Skin epidermis (tissue), 12 donors: ENCODE measurements around the gene ACP7.
"Not testable (repeated sequence)": the region's sequence is repeated elsewhere in the genome, so short reads cannot be mapped to it uniquely, and the experiment has no call there.

Experiments
- H3K27ac ChIP-seq, 21 experiments: fragments of 200-600 bp; sonication (generic) in 11 of 21; one replicate each; pipeline ENCODE4 v1.5.0; 2020; ENCODE audit warnings: mild to moderate bottlenecking in 3 of 21, inconsistent platforms in 2 of 21, moderate library complexity in 2 of 21
- H3K4me3 ChIP-seq, 7 experiments: fragments of 200-600 bp; sonication (generic) in 2 of 7; one replicate each; pipeline ENCODE4 v1.5.0; 2020; ENCODE audit warnings: inconsistent platforms in 2 of 7, mild to moderate bottlenecking in 2 of 7, moderate library complexity in 1 of 7

Gene ACP7

GRCh38 chr19:39141929-39142328 is 57.8 kb downstream of the ACP7 start:
- Histone ChIP-seq H3K27ac (no peak overlapping the region), H3K4me3 (no peak overlapping the region)

DNA sequence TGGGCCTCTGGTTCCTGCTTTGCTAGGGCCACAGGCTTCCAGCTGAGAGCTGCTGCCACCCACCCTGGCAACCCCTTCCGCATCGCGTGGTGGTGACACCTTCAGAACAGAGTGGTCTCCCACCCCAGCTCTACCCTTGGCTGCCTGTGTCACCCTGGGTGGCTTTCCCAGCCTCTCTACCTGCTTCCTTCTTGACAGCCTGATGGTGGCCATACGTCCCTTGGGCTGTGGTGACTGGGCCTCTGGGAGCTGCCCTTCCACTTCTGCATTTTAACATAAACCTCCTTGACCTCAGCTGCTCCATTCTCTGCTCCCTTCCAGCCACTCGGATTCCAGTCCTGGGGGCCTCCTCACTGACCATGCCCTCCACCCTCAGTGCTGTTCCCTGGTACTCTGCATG is 58.5 kb downstream of the ACP7 start:
- Histone ChIP-seq H3K4me3 (no peak overlapping the region), H3K27ac (no peak overlapping the region)

DNA sequence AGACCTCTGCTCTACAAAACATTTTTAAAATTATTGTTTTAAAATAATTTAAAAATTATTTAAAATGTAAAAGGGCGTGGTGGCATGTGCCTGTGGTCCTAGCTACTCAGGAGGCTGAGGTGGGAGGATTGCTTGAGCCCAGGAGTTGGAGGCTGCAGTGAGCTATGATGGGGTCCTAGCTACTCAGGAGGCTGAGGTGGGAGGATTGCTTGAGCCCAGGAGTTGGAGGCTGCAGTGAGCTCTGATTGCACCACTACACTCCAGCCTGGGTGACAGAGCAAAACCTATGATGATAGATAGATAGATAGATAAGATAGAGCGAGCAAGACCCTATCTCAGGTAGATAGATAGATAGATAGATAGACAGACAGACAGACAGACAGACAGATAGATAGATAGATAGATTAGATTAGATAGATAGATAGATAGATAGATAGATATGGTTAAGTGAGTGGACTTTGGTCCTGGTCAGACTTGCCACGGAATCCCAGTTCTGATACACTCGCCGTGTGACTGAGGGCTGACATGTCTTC is 59.7 kb downstream of the ACP7 start:
- not testable (repeated sequence) for H3K4me3 ChIP-seq
- peak overlapping the region in 11 of 21 experiments; percentile 0 to 75 (median 43) for H3K27ac ChIP-seq

- Histone ChIP-seq H3K4me3 (no peak overlapping the region), H3K27ac (peak overlapping the region in 16 of 21 experiments; percentile 0 to 75 (median 52))
Observed at GRCh38 chr19:39144290-39145071, 60.3 kb downstream of the ACP7 start.

GRCh38 chr19:39145180-39145953 is 61.2 kb downstream of the ACP7 start:
- H3K4me3 ChIP-seq, result no peak overlapping the region

DNA sequence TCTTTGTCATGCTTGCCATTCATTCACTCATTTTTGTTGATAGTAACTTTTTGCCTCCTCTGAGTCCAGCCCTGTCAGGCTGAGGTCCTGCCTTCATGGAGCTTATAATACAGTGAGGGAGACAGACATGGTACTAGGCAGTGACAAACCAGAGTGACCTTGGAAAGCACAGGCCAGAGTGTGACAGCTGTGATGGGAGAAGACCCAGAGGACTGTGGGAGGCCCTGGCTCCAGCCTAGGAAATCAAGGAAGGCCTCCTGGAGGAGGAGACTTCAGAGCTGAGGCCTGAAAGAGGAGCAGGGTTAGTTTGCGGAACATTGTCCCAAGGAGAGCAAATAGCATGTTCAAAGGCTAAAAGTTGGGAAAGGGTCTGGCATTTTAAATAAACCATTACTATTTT is 61.9 kb downstream of the ACP7 start:
- Histone ChIP-seq H3K4me3 (no peak overlapping the region), H3K27ac (peak overlapping the region in 8 of 21 experiments; percentile 9 to 75 (median 70))

More at GRCh38 chr19:39145180-39145953, 61.2 kb downstream of the ACP7 start:
- H3K27ac ChIP-seq, result peak overlapping the region in 14 of 21 experiments; percentile 9 to 75 (median 58)

DNA sequence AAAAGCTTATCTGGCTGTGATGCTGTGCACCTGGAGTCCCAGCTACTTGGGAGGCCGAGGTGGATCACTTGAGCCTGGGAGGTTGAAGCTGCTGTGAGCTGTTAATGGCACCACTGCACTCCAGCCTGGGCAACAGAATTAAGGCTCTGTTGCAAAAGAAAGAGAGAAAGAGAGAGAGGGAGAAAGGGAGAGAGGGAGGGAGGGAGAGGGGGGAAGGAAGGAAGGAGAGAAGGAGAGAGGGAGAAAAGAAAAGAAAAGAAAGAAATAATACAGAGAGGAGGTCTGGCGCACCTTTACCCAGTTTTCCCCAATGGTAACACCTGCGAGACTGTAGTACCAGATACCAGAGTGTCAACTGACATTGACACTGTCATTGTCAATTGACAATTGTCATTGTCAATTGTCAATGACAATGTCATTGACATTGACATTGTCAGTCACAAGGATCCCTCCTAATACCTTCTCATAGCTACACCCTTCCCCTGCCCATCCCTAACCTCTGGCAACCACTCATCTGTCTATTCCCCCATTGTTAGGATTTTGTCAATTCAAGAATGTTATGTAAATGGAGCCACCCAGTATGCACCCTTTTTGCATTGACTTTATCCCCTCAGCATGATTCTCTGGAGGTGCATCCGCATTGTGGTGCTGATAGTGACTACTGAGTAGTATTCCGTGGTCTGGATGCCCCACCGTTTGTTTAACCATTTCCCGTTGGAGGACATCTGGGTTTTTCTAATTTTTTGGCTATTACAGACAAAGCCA is 62.7 kb downstream of the ACP7 start:
- Histone ChIP-seq H3K4me3 (no peak overlapping the region), H3K27ac (peak overlapping the region in 4 of 21 experiments; percentile 61 to 73 (median 68))

DNA sequence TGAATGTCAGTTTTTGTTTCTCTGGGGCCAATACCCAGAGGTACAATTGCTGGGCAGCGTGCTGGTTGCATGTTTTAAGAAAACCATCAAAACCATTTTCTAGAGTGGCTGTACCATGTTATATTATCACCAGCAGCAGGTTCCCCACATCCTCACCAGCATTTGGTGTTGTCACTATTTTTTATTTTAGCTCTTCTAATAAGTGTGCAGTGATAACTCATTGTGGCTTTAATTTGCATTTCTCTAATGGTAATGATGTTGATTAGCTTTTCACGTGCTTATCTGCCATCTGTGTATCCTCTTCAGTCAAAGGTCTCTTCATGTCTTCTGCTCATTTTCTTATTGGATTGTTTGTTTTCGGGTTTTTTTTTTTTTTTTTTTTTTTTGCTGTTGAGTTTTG is 63.3 kb downstream of the ACP7 start:
- Histone ChIP-seq H3K27ac (no peak overlapping the region), H3K4me3 (no peak overlapping the region)

DNA sequence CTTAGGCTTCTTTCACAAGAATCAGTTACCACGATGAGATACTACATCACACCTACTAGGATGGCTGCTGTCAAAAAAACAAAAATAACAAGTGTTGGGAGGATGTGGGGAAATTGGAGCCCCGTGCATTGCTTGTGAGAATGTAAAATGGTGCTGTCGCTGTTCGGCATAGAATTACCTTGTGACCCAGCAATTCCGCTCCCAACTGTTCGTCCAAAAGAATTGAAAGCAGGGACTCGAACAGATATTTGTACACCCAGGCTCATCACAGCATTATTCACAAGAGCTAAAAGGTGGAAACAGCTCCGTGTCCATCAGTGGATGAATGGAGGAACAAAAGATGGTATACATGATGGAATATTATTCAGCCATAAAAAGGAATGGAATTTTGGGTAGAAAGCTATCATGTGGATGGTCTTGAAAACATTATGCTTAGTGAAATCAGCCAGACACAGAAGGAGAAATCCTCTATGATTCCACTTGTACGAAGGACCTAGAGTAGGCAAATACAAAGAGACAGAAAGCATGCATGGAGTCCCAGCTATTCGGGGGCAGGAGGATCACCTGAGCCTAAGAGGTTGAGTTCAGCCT is 64.9 kb downstream of the ACP7 start:
- no peak overlapping the region for H3K4me3 ChIP-seq
- H3K27ac ChIP-seq, result no peak overlapping the region

GRCh38 chr19:39150235-39150634 is 66.1 kb downstream of the ACP7 start:
- no peak overlapping the region for H3K27ac ChIP-seq
- H3K4me3 ChIP-seq, result no peak overlapping the region

DNA sequence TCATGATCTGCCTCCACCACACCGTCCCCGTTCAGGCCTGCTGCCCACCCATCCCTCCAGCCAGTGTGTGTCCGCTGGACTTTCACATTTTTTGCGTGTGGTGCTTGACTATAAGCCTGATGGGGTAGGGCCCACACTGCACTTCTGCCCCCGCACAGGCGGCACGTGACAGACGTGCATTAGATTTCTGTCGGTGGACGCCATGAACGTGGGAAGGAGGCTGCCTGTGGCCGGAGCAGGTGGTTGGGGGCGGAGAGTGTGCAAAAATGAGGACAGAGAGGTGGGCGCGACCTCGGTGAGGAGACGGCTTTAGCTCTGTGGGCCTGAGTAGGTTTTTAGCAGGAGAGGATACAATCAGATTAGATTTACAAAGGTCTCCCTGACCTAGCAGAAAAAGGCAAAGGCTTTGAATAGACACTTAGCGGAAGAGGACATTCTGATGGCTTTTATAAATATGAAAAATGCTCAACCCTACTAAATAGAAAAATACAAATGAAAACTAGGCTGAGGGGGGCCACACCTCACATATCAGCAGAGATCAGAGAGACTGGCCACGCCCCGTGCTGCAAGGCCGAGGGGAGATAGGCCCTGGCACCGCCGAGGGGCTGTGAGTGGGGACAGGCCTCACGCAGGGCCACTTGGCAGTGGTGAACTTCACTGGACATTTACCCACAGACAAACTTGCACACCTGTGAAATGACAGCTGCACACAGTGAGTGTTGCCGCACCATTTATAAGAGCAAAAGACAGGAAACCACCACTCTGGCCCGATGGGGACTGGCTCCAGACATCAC is 66.8 kb downstream of the ACP7 start:
- no peak overlapping the region for H3K4me3 ChIP-seq
- H3K27ac ChIP-seq, result no peak overlapping the region

GRCh38 chr19:39152066-39152465 is 67.9 kb downstream of the ACP7 start:
- Histone ChIP-seq H3K4me3 (no peak overlapping the region), H3K27ac (peak overlapping the region in 1 of 21 experiments; percentile 46)

- H3K4me3 ChIP-seq, result no peak overlapping the region
- H3K27ac ChIP-seq, result peak overlapping the region in 15 of 21 experiments; percentile 7 to 77 (median 57)
Observed at GRCh38 chr19:39154100-39154628, 70.0 kb downstream of the ACP7 start.

GRCh38 chr19:39154629-39155100 is 70.5 kb downstream of the ACP7 start:
- H3K27ac ChIP-seq, result peak overlapping the region in 18 of 21 experiments; percentile 16 to 77 (median 58)
- no peak overlapping the region for H3K4me3 ChIP-seq

DNA sequence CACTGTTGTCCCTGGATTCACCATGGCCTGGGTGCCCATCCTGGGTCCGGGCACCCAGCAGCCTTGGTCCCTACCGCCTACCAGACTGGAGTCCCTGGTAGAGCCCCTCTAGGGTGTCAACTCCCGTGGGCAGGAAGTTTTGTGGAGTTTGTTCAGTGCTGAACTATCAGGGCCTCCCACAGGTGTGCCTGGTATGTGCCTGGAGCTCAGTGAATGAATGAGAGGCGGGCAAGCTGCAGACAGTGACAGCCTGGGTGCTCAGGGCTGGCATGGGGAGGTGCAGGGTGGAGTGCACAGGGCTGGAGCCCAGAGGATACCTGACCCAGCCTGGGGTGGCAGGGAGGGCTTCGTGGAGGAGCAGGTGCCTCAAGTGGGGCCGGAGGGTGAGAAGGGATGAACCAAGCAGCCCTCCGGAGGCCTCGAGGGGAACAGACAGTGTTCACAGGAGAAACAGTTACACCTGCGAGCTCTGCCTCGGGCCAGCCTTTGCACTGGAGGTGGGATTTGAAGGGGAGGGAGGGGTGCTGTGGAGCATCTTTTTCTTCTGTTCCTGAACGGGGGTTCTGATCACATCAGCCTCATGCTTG is 71.0 kb downstream of the ACP7 start:
- H3K27ac ChIP-seq, result peak overlapping the region in 18 of 21 experiments; percentile 16 to 77 (median 58)
- H3K4me3 ChIP-seq, result no peak overlapping the region

DNA sequence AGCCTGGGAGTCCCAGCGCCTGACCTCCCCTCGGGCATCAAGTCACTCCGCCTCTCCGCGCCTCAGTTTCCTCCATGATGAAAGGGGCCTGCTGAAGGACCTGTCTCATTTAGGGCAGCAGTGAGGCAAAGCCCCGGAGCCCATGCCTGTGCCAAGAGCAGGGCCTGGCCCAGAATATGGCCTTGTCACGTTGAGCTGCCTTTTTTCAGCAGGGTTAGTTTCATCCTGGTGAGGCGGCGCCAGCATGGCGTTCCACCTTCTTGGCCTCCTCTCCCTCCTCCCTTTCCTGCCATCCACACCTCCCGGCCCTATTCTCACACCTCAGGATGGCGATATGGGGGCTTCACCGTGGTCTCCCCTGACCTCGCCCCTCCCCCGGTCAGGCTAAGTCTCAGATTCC is 71.6 kb downstream of the ACP7 start:
- Histone ChIP-seq H3K4me3 (no peak overlapping the region), H3K27ac (peak overlapping the region in 18 of 21 experiments; percentile 0 to 77 (median 58))

- peak overlapping the region in 3 of 7 experiments; percentile 3 to 25 (median 6) for H3K4me3 ChIP-seq
- H3K27ac ChIP-seq, result peak overlapping the region in 17 of 21 experiments; percentile 0 to 77 (median 61)
Observed at GRCh38 chr19:39156326-39157230, 72.4 kb downstream of the ACP7 start.
